HG02610 (cell line): ENCODE results near the gene MAP3K20.
"Not testable (repeated sequence)": the region's sequence is repeated elsewhere in the genome, so short reads cannot be mapped to it uniquely, and the experiment has no call there.

Source experiments
- ATAC-seq: cut with Tn5 transposase; IDR thresholded peaks from one replicate; pipeline ENCODE4 v1.9.1; 2021; ENCODE audit warnings: mild to moderate bottlenecking, moderate library complexity; ENCODE audit not compliant: unreplicated experiment

The MAP3K20 gene

DNA sequence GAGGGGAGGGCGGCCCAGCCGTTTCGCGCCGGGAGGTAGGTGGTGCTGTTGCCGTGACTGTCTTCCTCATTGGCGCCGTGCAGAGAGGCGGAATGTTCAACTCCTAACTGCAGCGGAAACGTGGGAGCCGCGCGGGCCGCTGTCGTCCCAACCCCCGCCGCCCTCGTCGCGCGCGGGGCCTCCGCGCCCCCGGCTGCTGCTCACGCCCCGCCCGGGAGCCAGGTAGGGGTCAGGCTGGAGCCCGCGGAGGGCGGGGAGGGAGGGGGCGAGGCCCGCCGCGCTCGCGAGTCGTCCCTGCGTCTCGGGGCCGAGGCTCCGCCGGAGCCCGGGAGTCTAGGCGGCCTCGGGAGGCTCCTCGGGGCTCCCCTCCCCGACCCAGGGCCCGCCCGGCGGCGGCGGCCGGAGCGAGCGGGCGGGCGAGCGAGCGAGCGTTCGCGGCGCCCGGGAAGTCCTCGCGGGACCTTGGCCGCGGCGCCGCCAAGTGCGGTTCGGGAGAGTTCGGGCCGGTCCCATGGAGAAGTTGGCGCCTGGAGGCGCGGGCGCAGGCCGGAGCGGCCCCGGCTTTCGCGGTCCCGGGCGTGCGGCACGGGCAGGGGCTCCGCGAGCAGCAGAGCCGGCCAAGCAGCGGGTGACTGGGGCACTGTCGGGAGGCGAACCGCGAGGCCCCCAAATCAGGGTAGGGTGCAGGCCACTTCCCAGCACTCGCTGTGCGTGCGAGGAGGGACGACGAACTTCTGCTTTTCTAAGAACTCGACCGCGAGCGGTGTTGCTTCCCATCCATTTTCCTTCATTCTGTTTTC lies at the start of gene MAP3K20:
TSS of gene MAP3K20 (plus strand) at position 66 of the 800 bp plus-strand sequence. CDS start 15,186 bp downstream, outside the sequence.
- ATAC-seq = peak; percentile 63

DNA sequence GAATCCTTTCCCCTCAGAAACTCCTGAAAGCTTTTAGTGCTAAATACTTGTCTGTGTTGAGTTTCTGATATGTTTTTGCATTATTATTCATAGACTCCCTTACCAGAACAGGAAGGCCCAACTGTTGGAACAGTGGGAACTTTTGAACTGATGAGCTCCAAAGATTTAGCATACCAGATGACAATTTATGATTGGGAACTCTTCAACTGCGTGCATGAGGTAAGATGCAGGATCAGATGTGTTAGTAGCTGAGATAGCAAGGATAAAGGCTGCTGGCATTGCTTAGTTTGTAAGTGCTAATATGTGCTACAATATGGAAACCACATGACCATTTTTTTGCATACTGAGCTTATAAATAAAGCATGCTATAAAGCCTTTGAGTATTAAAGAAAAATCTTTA lies 49.2 kb upstream of the MAP3K20 start:
- ATAC-seq = no peak

DNA sequence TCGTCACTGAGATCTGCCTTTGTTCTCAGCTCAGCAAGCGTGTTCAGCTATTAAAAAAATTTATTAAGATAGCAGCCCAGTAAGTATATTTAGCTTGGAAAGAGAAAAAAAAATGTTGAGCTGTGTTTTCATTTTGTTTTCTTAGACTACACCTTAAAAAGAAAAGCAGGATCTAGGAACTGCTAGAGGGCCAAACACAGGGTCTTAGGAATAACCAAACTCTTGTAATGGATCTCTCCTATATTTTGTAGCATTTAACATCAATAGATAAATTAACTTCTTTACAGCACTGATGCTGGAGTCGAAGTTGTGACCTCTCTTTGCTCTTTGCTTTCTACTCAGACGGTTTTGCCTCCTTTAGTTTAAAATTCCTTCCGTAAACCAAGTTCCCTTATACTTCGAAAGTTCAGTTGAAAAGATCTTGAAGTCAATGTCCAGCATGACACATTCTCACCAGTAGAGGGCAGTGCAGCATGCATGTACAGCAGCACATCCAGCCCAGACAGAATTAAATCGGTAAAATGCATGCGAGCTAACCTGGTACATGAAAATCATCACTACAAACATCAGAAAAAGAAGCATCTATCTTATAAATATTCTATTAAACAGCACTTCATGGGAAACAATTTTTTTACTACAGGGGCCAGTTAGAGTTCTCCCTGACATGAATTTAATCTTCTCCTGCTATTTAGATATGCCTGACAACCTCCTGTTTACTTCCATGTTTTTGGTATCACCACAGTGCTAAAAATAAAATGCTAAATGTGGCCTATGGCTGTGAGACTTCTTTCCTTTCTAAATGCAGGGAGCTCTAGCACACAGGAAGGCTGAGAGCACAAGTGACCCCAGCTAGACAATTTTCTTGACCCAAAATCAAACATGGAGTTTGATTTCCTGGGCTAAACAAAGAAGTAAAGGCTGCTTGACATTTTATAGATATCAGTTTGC lies 48.2 kb upstream of the MAP3K20 start:
- no peak for ATAC-seq

DNA sequence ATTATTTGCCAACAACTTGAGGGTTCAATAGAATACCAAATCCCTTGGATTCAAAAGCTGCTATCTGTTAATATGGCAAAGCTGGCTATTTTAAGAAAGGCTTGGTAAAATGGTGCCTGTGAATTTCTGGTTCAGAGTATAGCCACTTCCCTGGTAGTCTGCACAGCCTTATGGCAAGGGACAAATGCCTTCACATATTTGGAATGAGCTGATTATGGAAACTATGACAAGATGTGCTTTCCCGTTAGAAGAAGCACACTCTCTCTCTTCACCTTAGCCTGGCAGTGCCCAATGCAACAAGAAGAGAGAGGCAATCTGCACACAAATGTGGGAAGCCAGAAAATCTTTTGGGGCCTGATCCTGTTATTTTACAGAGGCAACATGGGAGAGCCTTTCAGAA lies 47.5 kb upstream of the MAP3K20 start:
- ATAC-seq = no peak

DNA sequence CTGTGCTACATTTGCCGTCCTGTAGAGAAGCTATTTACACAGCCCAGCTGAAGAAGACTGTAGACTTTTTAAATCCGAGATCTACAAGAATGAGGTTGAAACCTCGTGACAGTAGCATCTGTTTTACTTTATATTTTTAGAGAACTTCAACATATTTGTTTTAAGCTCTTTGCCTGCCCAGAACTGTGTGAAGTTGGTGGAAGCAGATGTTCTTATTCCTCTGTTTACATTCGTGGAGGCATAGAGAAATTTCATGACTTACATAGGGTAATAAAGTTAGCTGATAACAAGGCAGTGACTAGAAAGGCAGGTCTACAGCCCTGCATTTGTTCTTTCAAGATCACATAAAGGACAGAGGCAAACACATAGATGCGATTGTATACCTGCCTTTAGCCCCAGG lies 47.0 kb upstream of the MAP3K20 start:
- no peak for ATAC-seq

DNA sequence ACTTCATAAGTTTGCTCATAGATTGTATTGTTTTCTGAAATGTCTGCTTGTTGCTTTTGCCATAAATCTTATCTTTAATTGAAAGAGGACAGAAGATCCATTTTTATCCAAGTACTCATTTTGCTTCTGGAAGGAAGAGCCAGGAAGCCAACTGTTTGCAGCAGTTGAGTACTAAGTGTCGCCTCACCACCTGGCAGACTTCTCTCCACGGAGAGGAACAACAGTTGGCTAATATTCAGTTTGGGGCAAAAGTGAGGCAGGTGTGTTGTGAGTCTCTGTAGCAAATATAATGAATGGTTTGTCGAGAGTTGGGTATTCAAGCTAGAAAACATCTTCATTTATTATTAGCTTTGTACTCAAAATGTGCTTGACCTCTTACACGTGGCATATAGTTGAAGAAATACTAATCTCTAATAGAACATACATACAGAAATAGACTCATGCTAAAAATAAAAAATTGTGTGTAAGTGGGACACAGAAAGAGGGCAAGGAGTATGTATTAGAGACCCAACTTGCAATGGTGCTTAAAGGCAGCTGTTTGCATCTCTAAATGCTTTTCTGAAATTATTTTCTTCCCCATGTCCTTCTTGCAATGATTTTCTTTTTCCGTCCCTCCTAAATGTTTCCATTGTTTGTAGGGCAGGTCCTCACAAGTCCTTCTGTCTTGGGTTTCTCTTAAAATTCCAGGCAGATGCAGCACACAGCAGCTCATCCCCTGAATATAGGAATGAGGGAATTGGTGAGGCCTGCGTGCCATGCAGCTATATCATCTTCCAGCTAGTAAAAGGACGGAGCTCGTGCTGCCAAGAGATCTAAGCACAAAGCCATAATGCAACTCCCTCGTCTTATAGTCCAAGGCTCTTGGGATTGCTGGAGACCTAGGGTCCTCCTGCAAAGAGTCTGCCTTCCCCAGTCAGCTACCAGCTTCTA lies 44.8 kb upstream of the MAP3K20 start:
- no peak for ATAC-seq

- no peak for ATAC-seq
Observed at GRCh38 chr2:173032032-173032431, 43.6 kb upstream of the MAP3K20 start.

GRCh38 chr2:173033084-173033483 lies 42.6 kb upstream of the MAP3K20 start:
- ATAC-seq = no peak

GRCh38 chr2:173034143-173034542 lies 41.5 kb upstream of the MAP3K20 start:
- no peak for ATAC-seq

DNA sequence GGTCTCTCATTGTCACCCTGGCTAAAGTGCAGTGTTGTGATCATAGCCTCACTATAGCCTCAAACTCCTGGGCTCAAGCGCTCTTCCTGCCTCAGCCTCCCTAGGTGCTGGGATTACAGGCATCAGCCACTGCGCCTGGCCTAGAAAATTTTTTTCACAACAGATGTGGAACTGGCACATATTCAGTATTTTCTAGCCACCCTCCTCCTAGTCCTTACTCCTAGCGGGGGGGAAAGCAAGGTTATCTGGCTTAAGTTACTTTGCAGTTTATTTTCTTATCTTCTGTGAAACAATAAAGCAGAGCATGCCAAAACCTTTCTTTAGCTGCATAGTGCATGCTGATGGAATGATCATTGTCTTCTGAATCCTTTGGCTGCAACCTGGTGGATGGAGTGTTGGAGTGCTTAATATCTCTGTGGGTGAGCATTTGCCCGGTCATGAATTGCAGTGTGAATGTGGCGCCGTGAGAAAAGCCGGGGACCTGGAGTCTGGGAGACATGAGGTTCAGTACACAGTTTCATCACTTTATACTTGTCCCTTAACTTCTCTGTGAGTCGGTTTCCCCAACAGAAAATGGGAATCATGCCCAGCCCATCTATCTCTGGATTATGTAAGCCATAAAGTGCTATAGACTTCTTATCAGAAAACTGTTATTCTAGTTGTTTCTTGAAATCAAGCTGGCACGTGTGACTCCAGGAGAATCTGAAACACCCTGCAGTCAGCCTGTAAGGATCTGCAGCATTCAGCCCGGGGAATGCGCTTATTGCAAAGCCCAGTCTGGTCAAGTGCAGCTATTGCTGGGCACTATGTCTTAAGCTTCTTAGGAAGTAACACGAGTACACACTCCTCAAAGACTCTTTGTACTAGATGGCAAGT lies 38.2 kb upstream of the MAP3K20 start:
- no peak for ATAC-seq

GRCh38 chr2:173038257-173038656 lies 37.4 kb upstream of the MAP3K20 start:
- not testable (repeated sequence) for ATAC-seq

DNA sequence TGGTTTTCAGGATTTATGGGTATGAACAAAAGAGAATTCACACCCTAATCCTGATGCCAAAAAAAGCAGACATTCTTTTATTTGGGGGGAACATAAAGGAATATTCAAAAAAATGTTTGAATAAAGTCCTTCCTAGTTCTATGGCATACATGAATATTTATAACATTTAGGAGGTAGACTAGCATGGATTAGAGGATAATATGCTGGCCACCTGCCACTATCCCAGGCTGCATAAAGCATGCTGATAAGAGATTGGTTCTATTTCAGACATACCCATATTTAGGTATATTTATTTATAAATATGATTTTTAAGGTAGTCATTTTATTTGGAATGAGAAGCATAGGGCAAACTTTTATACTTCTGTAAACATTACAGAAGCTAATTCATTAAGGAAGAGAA lies 34.9 kb upstream of the MAP3K20 start:
- ATAC-seq = no peak

DNA sequence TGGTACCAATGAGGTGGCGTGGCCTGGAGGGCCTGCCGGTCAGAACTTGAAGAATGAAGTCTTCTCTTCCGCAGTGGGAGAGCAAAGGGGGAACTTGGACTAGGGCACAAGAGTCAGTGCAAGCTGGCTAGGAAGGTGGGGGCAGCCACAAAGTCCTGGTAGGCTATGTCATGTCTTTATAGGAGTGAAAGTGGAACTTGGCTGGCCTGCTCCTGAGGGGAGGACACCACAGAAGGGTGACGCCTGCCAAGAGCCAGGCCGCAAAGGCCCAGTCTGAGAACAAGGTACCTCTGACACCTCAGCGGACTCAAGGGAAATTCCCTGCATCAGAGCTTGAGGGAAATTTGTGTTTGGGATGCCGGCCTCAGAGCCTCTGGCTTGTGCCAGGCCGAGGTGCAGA lies 32.2 kb upstream of the MAP3K20 start:
- no peak for ATAC-seq

GRCh38 chr2:173043897-173044519 lies 31.6 kb upstream of the MAP3K20 start:
- ATAC-seq = no peak

DNA sequence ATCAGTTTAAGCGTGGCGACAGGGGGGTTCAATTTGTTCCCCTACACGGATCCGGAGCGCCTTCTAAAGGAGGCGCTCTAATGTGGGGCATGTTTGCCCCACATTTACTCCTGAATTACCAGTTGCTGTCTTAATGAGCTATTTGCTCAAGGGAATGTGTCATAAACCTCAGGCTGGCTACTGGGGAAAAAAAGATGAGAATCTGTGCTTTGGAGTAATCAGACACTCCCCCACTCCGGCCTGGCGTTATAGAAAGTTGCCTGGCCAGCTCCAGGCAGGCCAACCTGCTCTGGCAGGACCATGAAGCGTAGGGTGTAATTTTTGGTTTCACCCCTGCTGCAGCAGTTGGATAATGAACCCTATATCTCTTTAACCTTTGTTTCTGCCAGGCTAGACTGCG lies 31.0 kb upstream of the MAP3K20 start:
- ATAC-seq = no peak

- ATAC-seq = no peak
Observed at GRCh38 chr2:173045181-173045580, 30.5 kb upstream of the MAP3K20 start.

- no peak for ATAC-seq
Observed at GRCh38 chr2:173048522-173048896, 27.1 kb upstream of the MAP3K20 start.

DNA sequence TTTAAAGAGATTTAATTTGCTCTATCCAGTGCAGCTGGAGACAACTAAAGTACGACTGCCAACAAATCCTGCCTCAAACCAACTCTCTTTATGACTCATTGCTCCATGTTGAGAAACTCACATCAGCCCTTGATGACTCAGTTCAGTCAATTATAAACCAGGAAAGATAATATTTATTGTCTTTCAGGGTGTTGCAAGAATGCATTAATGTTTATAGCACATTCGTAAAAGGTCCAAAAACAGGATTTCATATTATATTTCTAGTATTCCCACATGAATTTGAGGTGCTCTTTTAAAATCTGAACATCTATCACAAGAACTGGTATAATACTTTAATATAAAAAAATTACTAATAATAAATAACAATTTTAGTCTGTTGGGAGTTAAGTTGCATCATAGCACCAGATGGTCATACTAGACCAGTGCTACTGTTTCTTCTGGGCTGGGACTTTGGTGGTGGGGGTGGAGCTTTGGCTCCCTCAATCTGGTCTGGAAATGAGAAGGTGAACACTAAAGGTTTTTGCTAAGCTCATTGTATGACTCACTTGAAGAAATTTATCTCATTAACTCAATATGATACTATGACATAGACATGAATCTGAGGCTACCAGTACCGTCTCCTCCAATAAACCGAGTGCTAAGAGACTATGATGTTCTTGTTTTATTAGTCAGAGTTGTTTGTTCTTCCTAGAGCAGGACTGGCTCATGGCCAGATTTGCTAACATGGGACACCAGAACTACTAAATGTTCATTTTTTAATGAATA lies 26.6 kb upstream of the MAP3K20 start:
- ATAC-seq = peak; percentile 90

DNA sequence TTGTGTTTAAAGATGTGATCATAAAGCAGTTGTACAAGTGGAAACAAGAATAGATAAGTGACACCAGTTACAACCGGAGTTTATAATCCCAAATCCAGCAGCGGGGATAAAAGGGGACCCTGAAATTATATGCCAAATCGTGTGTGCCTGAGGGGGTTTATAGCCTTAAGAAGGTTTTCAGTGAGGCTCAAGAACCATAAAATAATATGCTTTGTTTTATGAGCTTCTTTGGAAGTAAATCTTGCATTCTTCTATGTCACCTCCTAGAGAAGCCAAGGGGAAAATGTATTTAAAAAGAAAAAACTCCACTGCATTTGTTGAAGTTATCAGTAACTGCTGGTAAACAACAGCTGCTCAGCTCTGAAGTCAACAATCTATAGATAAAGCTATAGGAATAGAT lies 25.8 kb upstream of the MAP3K20 start:
- no peak for ATAC-seq
